SK-N-SH treated with all-trans-retinoic acid at 6 μM for 48 hours (cell line): ENCODE measurements around the gene HRH3.

Experiments
- ESRRG ChIP-seq: fragments of 250-450 bp; sonication (Bioruptor Pico); IDR thresholded peaks from 2 replicates; pipeline ENCODE4 v1.6.1; 2021; ENCODE audit warnings: mild to moderate bottlenecking
- GLIS3 ChIP-seq: fragments of 250-450 bp; sonication (Bioruptor Pico); IDR thresholded peaks from 2 replicates; pipeline ENCODE4 v1.5.0; 2020; ENCODE audit warnings: mild to moderate bottlenecking, moderate library complexity
- OSR1 ChIP-seq: fragments of 250-450 bp; sonication (Bioruptor Pico); IDR thresholded peaks from 2 replicates; pipeline ENCODE4 v1.8.0; 2022; ENCODE audit warnings: moderate library complexity, mild to moderate bottlenecking, inconsistent platforms
- PPARA ChIP-seq: fragments of 250-450 bp; sonication (Bioruptor Pico); IDR thresholded peaks from 2 replicates; pipeline ENCODE4 v1.5.0; 2020; ENCODE audit warnings: mild to moderate bottlenecking, borderline replicate concordance
- ZC3H10 ChIP-seq: fragments of 250-450 bp; sonication (Bioruptor Pico); IDR thresholded peaks from 2 replicates; pipeline ENCODE4 v1.5.1; 2021; ENCODE audit warnings: mild to moderate bottlenecking, moderate library complexity
- ZFP30 ChIP-seq: fragments of 450-650 bp; formaldehyde crosslinking; IDR thresholded peaks from 2 replicates; pipeline ENCODE4 v1.5.0; 2022; ENCODE audit warnings: mild to moderate bottlenecking, moderate library complexity
- ZNF565 ChIP-seq: fragments of 450-650 bp; formaldehyde crosslinking; conservative IDR thresholded peaks from 2 replicates; pipeline ENCODE4 v1.5.0; 2020; ENCODE audit warnings: low read depth, mild to moderate bottlenecking, moderate library complexity
- ZNF70 ChIP-seq: fragments of 450-650 bp; formaldehyde crosslinking; IDR thresholded peaks from 2 replicates; pipeline ENCODE4 v1.5.0; 2020; ENCODE audit warnings: mild to moderate bottlenecking, moderate library complexity
- ZNF8 ChIP-seq: fragments of 450-650 bp; formaldehyde crosslinking; IDR thresholded peaks from 2 replicates; pipeline ENCODE4 v1.5.0; 2020; ENCODE audit warnings: mild to moderate bottlenecking, moderate library complexity
- TF ChIP-seq, protein P1 (sequence below): fragments of 250-450 bp; sonication (Bioruptor Pico); IDR thresholded peaks from 2 replicates; pipeline ENCODE4 v1.8.0; 2020; ENCODE audit warnings: mild to moderate bottlenecking, moderate library complexity, borderline replicate concordance
- TF ChIP-seq, protein P2 (sequence below): fragments of 250-450 bp; sonication (Bioruptor Pico); IDR thresholded peaks from 2 replicates; pipeline ENCODE4 v1.5.1; 2021; ENCODE audit warnings: mild to moderate bottlenecking, moderate library complexity
- TF ChIP-seq, protein P3 (sequence below): fragments of 250-450 bp; sonication (Bioruptor Pico); IDR thresholded peaks from 2 replicates; pipeline ENCODE4 v1.5.1; 2020; ENCODE audit warnings: low read depth, mild to moderate bottlenecking, moderate library complexity
- TF ChIP-seq, protein P4 (sequence below): fragments of 250-450 bp; sonication (Bioruptor Pico); IDR thresholded peaks from 2 replicates; pipeline ENCODE4 v1.5.0; 2020; ENCODE audit warnings: mild to moderate bottlenecking, moderate library complexity

DNA sequence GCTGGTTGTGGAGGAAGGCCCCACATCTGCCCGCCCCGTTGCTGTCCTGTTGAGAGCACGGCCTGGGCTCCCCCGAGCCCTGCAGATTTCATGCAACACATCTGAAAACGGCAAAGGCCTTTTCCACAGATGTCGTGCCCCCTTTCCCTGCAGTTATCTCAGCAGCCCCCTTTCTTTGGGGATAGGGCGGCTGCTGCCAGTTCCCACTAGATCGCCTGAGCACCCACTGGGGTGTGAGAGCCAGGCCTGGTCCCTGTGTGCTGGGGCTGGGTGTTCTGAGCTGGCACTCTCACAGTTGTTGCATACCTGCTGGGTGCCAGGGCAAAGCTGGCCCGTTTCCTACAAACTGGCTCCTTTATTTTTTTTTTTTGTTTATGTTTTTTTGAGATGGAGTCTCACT lies 49.5 kb downstream of the HRH3 start:
- TF ChIP-seq ZC3H10 (CRISPR knock-in tag), result no peak
- TF ChIP-seq, protein P1, sequence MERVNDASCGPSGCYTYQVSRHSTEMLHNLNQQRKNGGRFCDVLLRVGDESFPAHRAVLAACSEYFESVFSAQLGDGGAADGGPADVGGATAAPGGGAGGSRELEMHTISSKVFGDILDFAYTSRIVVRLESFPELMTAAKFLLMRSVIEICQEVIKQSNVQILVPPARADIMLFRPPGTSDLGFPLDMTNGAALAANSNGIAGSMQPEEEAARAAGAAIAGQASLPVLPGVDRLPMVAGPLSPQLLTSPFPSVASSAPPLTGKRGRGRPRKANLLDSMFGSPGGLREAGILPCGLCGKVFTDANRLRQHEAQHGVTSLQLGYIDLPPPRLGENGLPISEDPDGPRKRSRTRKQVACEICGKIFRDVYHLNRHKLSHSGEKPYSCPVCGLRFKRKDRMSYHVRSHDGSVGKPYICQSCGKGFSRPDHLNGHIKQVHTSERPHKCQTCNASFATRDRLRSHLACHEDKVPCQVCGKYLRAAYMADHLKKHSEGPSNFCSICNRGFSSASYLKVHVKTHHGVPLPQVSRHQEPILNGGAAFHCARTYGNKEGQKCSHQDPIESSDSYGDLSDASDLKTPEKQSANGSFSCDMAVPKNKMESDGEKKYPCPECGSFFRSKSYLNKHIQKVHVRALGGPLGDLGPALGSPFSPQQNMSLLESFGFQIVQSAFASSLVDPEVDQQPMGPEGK (CRISPR knock-in tag), result no peak
- no peak for TF ChIP-seq PPARA (CRISPR knock-in tag)
- no peak for TF ChIP-seq GLIS3 (CRISPR knock-in tag)
- TF ChIP-seq OSR1 (CRISPR knock-in tag), result no peak
- no peak for TF ChIP-seq ZNF70 (CRISPR knock-in tag)
- TF ChIP-seq, protein P2, sequence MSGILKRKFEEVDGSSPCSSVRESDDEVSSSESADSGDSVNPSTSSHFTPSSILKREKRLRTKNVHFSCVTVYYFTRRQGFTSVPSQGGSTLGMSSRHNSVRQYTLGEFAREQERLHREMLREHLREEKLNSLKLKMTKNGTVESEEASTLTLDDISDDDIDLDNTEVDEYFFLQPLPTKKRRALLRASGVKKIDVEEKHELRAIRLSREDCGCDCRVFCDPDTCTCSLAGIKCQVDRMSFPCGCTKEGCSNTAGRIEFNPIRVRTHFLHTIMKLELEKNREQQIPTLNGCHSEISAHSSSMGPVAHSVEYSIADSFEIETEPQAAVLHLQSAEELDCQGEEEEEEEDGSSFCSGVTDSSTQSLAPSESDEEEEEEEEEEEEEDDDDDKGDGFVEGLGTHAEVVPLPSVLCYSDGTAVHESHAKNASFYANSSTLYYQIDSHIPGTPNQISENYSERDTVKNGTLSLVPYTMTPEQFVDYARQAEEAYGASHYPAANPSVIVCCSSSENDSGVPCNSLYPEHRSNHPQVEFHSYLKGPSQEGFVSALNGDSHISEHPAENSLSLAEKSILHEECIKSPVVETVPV (CRISPR knock-in tag), result no peak
- no peak for TF ChIP-seq ZNF565 (CRISPR knock-in tag)
- no peak for TF ChIP-seq ZFP30 (CRISPR knock-in tag)
- no peak for TF ChIP-seq ZNF8 (CRISPR knock-in tag)
- TF ChIP-seq, protein P3, sequence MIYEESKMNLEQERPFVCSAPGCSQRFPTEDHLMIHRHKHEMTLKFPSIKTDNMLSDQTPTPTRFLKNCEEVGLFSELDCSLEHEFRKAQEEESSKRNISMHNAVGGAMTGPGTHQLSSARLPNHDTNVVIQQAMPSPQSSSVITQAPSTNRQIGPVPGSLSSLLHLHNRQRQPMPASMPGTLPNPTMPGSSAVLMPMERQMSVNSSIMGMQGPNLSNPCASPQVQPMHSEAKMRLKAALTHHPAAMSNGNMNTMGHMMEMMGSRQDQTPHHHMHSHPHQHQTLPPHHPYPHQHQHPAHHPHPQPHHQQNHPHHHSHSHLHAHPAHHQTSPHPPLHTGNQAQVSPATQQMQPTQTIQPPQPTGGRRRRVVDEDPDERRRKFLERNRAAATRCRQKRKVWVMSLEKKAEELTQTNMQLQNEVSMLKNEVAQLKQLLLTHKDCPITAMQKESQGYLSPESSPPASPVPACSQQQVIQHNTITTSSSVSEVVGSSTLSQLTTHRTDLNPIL (CRISPR knock-in tag), result no peak
- TF ChIP-seq, protein P4, sequence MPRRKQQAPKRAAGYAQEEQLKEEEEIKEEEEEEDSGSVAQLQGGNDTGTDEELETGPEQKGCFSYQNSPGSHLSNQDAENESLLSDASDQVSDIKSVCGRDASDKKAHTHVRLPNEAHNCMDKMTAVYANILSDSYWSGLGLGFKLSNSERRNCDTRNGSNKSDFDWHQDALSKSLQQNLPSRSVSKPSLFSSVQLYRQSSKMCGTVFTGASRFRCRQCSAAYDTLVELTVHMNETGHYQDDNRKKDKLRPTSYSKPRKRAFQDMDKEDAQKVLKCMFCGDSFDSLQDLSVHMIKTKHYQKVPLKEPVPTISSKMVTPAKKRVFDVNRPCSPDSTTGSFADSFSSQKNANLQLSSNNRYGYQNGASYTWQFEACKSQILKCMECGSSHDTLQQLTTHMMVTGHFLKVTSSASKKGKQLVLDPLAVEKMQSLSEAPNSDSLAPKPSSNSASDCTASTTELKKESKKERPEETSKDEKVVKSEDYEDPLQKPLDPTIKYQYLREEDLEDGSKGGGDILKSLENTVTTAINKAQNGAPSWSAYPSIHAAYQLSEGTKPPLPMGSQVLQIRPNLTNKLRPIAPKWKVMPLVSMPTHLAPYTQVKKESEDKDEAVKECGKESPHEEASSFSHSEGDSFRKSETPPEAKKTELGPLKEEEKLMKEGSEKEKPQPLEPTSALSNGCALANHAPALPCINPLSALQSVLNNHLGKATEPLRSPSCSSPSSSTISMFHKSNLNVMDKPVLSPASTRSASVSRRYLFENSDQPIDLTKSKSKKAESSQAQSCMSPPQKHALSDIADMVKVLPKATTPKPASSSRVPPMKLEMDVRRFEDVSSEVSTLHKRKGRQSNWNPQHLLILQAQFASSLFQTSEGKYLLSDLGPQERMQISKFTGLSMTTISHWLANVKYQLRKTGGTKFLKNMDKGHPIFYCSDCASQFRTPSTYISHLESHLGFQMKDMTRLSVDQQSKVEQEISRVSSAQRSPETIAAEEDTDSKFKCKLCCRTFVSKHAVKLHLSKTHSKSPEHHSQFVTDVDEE (CRISPR knock-in tag), result no peak
- no peak for TF ChIP-seq ESRRG (CRISPR knock-in tag)
